GM19240 (cell line): ENCODE results near the gene ZRANB1.

Experiments used
- DNase-seq: peaks from one replicate; pipeline ENCODE4 v3.0.0; 2011; ENCODE audit warnings: low spot score; ENCODE audit not compliant: insufficient read length

ZRANB1 gene

DNA sequence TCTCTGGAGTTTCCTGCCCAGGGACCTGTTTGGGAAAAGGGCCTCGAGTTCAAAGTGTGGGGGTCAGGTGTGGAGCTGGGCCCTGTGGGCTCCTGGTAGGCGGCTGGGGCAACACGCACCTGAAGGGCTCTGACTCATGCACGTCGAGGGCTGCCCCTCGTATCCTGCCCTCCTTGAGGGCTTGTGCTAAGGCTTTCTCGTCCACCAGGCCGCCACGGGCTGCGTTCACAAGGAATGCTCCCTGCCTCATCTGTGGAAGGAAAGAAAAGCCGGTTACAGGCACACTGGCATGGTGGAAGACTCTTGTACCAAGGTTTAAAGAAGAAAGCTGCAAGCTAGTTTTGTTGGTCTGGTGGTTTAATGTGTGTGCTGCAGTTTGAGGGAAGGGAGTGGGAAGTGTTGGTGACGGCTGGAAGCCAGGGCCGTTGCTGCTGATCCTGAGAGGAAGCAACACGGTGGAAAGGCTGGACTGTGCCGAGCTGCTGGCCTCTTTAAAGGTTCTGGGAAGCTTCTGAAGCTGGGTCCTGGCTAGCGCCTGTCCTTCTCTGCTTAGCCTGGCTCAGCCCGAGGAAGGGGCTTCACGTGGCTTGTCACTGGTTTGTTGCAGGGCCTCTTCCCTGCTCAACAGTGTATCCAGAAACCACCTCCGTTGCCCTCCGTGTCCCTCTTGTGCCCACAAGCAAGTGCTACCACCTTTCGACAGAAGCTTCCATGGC is 52.0 kb downstream of the ZRANB1 start:
- no peak for DNase-seq

GRCh38 chr10:124994573-124995473 is 52.9 kb downstream of the ZRANB1 start:
- no peak for DNase-seq

- DNase-seq, result no peak
Observed at GRCh38 chr10:124995605-124996004, 53.7 kb downstream of the ZRANB1 start.

GRCh38 chr10:124996127-124996853 is 54.4 kb downstream of the ZRANB1 start:
- no peak for DNase-seq

- no peak for DNase-seq
Observed at GRCh38 chr10:124996854-124997215, 54.9 kb downstream of the ZRANB1 start.

GRCh38 chr10:124997306-124997705 is 55.4 kb downstream of the ZRANB1 start:
- DNase-seq, result no peak

DNA sequence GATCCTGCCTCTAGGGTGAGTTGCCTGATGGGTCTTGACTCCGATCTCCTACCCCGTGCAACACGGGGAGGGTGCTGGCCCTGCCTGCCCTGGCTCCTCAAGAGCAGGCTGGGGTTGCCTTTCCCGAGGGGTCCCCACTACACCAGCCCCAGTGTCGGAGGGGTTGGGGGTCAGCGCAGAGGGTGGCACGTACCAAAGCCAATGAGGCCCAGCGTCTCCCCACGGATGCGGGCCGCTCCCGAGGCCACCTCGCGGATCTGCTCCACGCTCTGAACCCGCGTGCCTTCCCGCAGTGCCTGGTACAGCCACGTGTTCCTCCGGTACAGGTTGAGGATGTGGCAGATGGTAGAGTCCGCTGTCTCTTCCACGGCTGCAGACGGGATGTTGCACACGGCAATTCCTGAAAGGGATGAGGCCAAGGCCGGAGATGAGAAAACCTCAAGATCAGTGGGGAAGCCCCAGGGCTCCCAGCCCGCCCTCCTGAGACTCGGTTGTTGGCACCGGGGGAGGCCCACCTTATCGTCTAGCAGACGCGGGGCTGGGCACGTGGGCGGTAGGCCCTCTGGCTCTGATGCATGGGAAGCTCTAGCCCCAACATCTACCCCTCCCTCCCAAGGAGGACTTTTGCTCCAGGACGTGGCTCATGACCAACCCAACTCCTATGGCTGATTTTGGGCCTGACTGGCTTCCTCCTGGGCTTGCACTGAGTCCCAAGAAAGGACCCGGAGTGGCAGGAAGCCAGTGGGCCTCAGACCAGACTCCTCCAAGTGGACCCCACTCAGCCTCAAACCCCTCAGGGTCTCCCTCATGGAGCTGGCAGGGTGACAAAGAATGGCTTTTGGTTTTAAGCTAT is 56.1 kb downstream of the ZRANB1 start:
- no peak for DNase-seq

GRCh38 chr10:124998624-124999291 is 56.8 kb downstream of the ZRANB1 start:
- no peak for DNase-seq

DNA sequence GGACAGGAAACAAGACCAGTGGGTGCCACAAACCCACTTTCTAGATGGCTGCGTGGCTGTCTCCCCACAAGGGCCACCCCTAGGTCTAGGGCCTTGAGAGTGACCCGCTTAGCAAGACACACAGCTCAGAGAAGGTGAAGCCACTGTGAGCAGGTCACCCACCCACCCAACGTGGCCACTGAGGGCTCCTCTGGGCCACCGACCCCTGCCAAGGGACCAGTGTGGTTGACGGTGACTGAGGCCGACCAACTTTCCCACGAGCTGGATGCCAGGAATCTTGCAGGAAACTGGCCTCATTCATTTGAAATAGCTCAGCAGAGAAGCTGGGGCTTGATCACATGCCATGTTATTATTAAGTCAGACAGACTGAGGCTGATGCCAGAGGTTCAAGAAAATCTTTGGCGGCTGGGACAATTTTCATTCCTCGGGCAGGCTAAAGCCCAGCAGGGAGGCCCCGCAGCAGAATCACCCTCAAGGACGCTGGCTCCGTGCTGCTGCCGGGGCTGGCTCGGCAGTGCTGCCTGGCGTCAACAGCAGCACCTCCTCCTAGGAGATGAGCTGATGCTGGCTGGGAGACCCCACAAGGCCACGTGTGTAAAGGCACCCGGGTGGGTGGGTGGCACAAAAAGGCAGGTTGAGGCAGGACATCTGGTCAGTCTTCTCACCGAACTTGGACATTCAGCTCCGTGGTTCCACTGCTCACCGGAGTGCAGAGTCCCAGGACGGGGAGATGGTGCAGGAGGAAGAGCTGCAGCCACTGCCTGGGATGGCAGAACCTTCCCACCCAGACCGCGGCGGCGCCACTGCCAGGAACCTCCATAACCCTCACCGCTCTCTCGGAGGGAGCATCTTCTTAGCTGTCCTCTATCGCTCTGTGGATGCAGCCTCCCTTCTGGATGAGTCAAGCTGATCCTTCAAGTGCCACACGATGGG is 57.8 kb downstream of the ZRANB1 start:
- DNase-seq, result no peak

- DNase-seq, result no peak
Observed at GRCh38 chr10:125000366-125001312, 58.7 kb downstream of the ZRANB1 start.

DNA sequence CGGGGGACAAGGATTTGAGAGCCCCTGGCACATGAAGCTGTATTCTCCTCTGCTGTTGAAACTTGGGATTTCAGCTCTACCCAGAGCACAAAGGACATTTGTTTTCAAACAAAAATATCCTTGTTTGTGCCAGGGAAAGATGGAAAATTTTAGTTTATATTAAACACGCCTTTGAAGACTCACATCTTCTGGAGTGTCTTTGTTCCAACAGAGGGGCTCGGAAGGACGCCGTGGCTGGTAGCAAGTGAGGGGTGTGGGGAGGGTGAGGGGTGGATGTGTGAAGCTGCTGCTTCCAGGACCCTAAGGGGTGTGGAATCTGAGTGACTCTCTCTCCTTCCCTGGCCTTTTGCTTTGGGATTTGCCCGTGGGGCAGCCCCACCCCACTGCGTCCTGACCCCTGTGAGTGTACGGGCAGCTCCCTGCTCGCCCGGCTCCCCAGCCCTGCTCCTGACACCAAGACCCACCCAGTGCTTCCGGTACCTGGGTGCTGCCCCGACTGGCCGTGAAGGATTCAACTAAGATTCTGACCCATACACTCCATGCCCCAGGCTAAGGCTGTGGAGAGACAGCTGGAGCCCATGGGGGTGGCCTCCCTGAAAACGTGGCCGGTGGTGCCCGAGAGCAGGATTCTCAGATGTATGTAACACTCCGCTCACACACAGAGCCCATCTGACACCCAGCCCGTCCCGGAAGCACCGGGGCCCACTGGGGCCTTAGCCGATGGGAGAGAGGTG is 59.6 kb downstream of the ZRANB1 start:
- no peak for DNase-seq

- no peak for DNase-seq
Observed at GRCh38 chr10:125002047-125002422, 60.1 kb downstream of the ZRANB1 start.

- DNase-seq, result no peak
Observed at GRCh38 chr10:125002423-125003145, 60.7 kb downstream of the ZRANB1 start.

DNA sequence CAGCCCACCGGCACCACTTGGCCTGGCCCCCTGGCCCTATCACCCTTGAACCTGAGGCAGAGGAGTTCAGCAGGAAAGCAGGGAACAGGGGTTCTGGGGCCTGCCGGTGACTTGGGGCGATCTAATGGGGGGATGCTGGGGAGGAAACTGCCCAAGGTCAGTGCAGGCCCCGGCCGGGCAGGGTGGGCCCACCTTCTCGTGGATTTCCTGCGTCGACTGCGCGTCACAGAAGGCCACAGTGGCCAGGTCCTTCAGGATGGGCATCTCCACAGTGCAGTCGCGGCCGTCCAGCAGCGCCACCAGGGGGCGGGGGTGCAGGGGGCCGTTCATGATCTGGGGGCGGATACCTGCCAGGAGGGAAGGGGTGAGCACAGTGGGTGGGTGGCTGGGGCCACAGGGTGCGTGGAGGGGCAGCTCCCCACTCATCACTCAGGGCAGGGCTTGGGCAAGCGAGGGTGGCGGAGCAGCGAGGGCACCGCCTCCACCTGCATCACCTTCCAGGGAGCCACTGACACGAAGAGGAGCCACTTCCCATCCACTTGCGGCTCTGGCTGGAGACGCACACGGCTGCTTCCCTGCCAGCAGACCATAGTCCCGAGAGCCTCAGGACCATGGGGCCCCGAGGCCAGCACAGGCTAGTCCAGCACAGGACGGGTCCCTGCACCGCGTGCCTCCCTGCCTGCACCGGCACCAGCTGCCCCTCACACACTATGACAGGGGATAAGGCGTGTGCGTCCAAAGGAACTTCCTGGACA is 61.4 kb downstream of the ZRANB1 start:
- DNase-seq, result no peak

- no peak for DNase-seq
Observed at GRCh38 chr10:125003901-125004467, 62.1 kb downstream of the ZRANB1 start.
